NCI-H524 (cell line): ENCODE data around the gene SPATS1.

Source experiments
- DNase-seq, 2 experiments: peaks; one replicate each; lab custom pipeline; 2025; lab: John Stamatoyannopoulos, UW

SPATS1 gene, protein sequence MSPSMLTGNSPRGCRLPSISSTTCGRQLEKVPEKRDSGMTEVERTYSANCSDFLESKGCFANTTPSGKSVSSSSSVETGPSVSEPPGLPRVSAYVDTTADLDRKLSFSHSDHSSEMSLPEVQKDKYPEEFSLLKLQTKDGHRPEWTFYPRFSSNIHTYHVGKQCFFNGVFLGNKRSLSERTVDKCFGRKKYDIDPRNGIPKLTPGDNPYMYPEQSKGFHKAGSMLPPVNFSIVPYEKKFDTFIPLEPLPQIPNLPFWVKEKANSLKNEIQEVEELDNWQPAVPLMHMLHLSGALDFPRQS

GRCh38 chr6:44342489-44342888 is at the start of gene SPATS1:
TSS of gene SPATS1 (plus strand) at chr6:44342650. CDS start at chr6:44343096, 446 bp downstream.
- peak in 1 of 2 experiments; percentile 11 for DNase-seq

GRCh38 chr6:44292661-44293365 is 49.6 kb upstream of the SPATS1 start:
- DNase-seq: no peak

- peak in 1 of 2 experiments; percentile 51 for DNase-seq
These were observed 47.3 kb upstream of the SPATS1 start for GRCh38 chr6:44294832-44295791.

- DNase-seq: peak in 1 of 2 experiments; percentile 17
These were observed 45.1 kb upstream of the SPATS1 start for GRCh38 chr6:44297063-44298038.

GRCh38 chr6:44298055-44298803 is 44.2 kb upstream of the SPATS1 start:
- DNase-seq: no peak

DNA sequence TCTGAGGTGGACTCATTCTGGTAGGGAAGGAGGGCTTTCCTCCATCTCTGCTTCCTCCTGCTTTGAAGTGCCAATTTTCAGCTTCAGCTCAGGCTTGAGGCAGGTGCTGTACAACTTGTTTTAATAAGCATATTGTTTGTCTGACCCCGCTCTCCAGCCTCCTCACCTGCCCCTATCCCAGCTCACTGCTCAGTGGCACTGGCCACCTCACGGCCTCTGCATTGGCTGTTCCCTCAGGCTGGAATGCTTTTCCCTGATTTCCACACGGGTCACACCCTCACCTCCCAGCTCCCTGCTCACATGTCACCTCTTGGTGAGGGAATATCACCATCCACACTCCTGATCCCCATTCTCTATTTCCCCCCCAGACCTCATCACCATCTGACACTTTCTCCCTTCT is 43.6 kb upstream of the SPATS1 start:
- DNase-seq: no peak

- no peak for DNase-seq
These were observed 42.1 kb upstream of the SPATS1 start for GRCh38 chr6:44300292-44300823.

GRCh38 chr6:44301106-44301505 is 41.3 kb upstream of the SPATS1 start:
- DNase-seq: no peak

DNA sequence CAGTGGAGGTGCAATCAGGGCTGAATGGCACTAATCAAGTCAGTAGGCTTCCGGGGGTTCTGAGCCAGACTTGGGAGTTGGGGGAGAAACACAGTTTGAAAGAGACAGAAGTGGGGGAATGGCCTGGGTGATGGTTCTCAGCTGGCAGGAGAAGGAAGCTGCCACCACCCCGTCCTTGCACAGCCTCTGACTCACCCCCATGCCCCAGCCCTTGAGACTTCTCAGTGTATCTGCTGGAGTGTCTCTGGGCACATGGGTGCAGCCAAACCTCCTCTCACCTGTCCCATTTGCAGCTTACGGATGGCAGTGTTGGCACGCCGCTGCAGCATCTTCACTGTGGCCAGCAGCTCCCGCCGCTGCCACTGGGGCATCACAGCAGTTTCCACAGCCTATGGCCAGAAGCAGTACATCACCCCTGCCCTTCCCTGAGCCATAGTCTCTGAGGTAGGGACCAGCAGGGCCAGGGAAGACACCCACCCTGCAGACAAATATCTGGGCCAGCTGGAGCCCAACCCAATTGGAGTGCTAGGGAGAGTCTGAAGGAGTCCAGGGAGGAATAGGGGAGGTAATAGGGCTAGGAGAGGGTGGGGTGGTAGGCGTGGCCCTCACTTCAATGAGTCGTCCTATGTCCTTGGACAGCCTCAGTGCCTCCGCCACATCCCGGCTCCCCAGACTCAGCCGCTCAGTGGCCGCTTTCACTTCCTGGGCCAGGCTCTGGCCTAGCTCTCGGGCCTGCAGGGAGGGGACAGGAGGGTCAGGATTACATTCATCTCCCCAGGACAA is 40.5 kb upstream of the SPATS1 start:
- DNase-seq: no peak

DNA sequence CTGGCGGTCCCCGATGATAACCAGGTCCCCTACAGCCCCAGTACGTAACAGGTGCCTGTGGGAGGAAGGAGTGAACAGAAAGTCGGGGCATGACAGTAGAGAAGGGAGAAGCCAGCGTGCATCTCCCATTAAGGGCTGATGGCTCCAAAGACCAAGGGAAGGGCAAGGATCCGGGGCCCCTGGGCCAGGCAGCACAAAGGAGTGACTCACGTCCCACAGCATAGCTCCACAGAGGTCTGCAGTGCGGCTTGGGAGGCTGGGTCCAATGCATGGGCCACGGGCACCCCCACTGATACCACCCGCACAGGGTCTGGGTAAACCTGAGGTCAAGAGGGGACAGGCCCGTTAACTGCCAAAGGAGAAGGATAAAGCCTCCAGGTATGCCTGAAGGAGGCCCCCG is 39.6 kb upstream of the SPATS1 start:
- no peak for DNase-seq

DNA sequence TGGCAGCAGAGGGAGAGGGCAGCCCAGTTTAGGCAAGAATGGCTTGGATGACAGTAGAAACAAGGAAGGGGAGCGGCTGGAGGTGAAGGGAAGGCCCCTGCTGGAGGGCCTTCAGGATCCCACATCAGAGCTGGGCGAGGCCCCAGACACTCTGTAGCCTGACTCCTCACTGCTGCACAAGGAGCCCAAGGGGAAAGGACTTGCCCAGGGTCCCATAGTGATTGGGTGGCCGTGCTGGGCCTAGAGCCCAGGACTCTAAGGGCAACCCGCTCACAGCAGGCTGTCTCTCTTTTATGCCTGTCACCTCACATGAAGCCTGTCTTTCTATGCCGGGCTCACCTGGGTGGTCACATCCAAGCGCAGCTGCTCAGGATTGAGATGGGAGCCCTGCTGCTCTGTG is 38.6 kb upstream of the SPATS1 start:
- DNase-seq: no peak

GRCh38 chr6:44304282-44305199 is 37.9 kb upstream of the SPATS1 start:
- peak in 1 of 2 experiments; percentile 33 for DNase-seq

DNA sequence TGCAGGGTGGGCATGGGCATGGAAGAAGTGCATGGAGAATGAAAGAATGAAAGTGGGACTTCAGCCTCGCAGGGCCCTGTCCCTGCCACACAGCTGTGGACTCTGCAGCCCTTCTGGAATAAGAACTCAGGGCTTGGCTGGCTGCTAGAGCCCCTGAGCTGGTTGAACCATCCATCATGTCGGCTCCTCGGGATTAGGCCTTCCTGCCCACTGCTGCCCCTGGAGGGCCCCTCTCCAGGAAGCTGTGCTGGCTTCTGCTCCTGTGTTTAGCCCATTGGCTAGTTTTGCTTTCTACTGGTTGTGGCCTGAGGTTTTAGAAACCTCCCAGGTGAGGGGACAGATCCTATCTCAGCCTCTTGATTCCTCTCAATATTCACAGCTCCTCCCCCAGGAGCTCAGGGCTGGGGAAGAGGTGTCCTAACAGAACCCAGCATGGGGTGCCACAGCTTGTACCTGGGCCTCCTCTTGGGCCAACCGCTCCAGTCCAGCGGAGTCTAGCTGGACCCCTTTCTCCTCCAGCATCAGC is 37.2 kb upstream of the SPATS1 start:
- no peak for DNase-seq

DNA sequence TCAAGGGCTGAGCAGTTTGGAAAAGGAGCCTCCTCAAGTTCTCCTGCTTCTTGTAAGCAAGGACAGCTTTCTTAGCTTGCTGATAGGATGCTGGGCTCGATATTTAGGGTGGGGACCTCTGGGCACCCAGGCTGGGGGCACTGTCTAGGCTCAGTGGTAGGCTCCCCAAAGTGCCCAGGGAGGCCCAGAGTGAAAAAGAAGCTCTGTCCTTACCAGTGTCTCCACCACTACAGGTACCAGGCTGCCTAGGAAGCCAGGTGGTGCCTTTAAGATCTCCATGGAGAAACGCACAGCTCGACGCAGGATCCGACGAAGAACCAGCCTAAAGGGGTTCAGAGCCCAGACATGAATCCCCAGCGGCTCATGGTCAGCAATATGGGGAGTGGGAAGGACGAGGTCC is 35.7 kb upstream of the SPATS1 start:
- DNase-seq: no peak

GRCh38 chr6:44307217-44307616 is 35.2 kb upstream of the SPATS1 start:
- no peak for DNase-seq

GRCh38 chr6:44309092-44309491 is 33.4 kb upstream of the SPATS1 start:
- no peak for DNase-seq

DNA sequence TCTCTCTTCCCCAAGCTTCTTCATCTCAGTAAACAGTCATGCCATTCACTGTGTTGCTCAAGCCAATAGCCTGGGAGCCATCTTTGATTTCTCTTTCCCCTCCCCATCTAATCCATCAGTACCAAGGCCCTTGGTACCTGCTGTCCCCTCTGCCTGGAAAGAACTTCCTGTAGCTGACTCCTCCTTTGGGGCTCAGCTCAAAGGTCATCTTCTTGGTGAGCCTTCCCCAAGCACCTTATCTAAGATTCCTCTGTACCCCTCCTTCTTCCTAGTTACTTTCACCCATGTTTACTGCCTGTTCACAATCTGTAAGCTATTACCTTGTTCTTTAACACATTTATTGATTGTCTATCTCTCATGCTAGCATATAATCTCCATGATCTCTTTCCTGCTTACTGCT is 32.8 kb upstream of the SPATS1 start:
- DNase-seq: no peak

DNA sequence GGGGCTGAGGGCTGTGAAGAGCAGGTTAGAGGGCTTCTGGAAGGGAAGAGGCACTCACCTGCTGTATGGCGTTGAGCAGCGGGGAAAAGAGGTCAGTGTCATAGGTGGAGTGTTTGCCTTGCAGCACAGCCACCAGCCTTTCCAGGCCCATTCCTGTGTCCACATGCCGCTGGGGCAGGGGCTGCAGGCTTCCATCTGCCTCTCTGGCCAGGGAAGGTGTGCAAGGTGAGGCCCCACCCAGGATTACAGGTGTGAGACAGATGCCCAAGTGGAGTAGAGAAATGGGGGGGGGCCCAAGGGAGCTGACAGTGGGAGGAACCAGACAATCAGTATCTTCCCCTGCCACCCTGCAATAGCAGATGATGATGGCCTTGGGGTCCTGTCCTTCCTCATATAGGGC is 32.2 kb upstream of the SPATS1 start:
- no peak for DNase-seq
